HG02840 (cell line): Measurements from ENCODE around the gene MAVS.
A peak's percentile ranks its signal among the peaks of the same experiment; 100 is the strongest.
"Not testable (repeated sequence)": the region's sequence is repeated elsewhere in the genome, so short reads cannot be mapped to it uniquely, and the experiment has no call there.

Source experiments
- ATAC-seq: cut with Tn5 transposase; IDR thresholded peaks from one replicate; pipeline ENCODE4 v1.9.1; 2021; ENCODE audit warnings: mild to moderate bottlenecking, moderate library complexity, moderate number of reproducible peaks; ENCODE audit not compliant: unreplicated experiment, low FRiP score

MAVS gene

DNA sequence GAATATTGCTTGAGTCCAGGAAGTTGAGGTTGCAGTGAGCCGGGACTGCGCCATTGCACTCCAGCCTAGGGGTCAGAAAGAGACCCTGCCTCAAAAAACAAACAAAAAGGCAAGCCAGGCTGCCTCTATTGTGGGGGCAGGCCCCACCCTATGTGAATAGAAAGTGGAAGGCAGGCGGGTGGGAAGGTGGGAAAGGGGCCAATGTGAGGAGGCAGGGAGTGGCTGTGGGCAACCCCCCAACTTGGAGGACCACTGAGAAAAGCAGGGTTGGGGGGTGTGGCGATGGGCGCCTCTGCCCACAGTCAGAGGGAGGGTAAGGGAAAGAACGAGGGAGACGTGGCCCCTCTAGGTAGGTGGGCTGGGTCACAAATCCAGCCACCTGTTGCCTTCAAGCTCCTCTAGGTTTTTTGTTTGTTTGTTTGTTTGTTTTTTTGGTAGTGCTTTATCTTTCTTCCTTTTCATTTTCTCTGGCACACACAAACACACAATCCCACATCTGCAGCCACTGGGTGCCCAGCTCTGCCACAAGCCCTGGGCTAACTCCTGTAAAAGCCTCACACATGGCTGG, 31.6 kb upstream of the MAVS start:
- ATAC-seq: no peak

DNA sequence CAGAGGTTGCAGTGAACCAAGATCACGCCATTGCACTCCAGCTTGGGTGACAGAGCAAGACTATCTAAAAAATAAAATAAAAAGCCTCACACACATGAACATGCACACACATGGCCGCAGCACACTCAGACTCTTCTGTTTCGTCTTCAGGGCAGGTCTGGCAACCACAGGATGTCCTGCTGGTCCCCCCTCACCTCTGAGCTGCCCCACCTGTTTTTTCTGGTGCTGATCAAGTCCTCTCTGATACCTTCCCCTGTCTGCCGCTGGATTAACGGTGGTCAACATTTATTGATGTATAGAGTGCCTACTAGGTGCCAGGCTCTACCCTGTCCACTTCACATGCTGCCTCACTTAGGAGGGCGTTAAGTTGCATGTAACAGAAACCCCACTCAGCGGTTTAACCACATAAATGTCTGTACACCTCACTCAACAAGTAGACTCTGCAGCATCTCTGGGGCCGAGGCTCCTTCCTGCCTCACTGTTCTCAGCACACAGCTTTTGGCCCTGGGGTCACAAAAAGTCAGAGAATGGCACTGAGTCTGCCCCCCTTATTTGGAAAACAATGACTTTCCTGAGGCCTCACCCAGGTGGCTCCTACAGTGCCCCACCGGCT, 30.8 kb upstream of the MAVS start:
- no peak for ATAC-seq

DNA sequence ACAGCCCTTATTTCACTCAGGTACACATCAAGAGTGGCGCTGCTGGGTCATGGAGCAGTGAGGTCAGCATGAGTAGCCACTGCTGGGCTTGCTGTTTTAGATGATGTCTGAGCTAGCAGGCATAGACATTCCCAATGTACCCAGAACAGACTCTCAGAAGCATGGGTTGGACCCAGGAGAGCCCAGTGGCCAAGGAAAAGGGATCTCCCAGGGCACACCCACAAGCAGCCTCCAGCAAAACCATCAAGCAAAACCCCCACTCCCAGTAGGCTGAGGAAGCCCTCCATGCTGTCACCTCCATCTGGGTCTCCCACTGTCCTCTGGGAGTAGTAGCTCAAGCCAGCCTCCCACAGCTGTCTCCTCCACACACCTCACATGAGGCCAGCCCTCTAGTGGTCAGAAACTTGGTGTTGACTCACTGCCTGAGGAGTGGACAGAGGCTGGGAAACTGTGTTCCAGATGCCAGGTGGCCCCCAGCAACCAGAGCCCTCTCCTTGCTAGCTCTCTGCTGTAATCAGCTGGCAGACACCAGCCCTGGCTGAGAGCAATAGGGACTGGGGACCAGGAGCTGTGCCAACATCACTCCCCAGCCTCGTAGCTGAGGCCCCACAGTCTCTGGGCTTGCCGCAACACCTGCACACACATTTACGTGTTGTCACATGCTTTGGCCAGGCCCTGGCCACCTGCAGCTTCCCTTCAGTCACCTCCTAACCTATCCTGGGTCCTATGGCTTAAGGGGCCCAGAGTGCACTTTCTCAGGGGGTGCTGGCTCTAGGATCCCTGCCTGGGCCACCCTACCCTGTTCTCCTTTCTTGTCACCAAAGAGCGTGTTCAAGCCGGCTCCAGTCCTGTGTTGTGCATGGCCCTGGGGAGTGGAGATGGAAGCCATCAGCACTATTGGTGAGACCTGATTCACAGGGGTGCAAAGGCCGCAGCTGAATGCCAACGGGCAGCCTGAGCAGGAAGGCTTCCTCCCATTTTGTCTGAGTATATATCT, 28.2 kb upstream of the MAVS start:
- ATAC-seq: no peak

DNA sequence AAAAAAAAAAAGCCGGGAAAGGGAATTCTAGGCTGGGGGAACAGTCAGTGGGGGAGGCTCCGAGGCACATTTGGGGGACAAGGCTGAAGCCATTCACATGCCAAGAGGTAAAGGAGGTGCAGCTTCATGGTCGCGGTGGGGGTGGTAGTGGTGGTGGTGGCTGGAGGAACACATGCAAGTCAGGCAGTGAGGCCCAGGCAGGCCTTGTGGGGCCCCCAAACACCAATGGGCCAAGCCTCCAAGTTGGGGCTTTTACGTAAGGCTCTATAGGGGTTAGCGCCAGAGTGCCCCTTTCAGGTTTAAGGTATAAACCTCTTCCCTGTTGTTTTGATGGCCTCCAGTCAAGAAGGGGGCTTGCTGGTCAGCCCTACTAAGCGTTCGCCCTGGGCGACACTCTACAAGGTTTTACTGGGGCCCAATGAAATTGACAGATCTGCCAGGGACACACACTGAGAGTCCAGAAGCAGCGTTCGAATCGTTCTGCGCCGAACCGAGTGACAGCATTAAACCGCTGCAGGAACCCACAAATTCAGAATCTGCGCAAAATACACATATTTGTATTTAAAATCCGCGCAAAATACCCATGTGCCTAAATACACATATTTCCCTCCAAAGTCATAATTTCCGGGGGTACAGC, 27.1 kb upstream of the MAVS start:
- no peak for ATAC-seq

DNA sequence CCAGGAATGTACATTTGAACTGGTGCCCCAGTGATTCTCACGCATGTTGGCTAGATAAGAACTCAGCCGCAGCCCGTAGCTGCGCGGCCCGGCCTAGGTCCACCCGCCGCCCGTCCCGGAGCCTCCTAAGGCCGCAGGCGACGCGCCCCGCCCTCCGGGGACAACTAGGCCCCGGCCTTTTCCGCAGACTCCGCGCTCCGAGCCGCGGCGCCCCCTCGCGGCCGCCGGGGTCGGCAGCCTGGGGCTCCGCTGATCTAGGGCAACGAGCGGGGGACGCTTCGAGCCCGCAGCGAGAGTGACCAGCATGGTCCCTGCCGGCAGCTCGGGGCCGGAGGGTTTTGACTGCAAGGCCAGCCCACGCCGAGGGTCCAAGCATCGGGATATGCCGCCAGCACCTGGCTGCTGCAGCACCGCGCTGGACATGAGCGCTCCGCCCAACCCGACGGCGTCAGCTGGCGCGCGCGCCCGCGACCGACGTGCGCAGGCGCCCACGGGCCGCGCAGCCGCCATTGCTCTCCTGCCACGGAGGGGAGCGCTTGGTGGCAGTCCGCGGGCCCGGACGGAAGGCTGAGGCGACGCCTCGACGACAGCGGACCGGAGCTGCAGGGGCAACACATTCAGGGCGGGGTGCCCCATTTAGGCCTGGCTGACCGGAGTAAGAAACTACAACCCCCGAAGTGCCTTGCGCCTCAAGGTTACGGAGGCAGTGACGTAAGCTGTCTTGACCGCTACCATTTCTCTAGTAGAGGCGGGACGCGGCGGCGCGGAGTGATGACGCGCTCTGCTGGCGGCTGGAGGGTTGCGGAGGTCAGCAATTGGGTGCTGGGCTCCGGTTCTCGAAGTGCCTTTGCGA, 26.4 kb upstream of the MAVS start, which contains the start of gene AP5S1:
AP5S1 (plus strand) TSS at position 500 of the 853 bp plus-strand sequence. CDS start 1,571 bp downstream, outside the sequence.
- ATAC-seq: peak; percentile 81

DNA sequence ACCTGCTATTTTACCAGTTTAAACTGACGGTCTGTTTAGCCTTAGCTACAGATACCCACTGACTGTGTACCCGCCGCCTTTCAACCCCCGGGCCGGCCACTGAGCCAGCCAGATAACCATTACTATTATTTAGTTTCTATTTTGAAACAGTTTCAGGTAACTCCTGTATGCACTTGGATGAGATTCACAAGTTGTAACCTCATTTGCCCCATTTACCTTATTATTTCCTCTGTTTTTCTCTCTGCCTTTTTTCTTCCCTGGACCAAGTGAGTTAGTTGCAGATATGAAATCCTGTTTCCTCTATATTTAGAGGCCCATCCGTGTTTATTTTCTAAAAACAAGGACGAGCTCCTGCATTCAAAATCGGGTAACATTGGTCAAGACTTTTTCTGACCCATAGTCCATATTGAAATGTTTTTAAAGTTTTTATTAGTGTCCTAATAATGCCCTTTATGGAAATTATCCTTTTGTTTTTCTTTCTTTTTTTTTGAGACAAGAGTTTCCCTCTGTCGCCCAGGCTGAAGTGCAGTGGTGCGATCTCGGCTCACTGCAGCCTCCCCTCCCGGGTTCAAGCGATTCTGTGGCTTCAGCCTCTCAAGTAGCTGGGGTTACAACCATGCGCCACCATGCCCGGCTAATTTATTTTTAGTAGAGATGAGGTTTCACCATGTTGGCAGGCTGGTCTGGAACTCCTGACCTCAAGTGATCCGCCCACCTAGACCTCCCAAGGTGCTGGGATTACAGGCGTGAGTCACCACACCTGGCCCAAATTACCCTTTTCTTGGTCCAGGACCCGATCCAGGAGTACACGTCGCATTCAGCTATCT, 25.5 kb upstream of the MAVS start:
- no peak for ATAC-seq

DNA sequence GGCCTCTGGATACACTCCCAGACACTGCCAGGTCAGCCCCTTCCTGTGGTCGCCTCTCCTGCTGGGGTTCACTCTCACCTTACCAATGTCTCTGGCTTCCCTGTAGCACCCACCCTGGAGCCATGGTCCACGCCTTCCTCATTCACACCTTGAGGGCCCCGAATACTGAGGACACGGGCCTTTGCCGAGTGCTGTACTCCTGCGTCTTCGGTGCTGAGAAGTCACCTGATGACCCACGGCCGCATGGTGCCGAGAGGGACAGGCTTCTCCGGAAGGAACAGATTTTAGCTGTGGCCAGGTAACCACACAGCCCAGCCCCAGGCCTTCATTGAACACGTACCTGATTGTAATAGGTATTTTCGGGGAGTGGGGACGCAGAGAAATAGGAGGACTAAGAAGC, 24.6 kb upstream of the MAVS start:
- no peak for ATAC-seq

DNA sequence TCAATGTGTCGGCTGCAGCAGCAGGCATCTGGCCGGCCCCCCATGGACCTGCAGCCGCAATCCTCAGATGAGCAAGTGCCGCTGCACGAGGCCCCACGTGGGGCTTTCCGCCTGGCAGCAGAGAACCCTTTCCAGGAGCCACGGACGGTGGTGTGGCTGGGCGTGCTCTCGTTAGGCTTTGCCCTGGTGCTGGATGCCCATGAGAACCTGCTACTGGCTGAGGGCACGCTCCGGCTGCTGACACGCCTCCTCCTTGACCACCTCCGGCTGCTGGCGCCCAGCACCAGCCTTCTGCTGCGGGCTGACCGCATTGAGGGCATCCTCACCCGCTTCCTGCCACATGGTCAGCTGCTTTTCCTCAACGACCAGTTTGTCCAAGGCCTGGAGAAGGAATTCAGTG, 22.8 kb upstream of the MAVS start:
- ATAC-seq: no peak

DNA sequence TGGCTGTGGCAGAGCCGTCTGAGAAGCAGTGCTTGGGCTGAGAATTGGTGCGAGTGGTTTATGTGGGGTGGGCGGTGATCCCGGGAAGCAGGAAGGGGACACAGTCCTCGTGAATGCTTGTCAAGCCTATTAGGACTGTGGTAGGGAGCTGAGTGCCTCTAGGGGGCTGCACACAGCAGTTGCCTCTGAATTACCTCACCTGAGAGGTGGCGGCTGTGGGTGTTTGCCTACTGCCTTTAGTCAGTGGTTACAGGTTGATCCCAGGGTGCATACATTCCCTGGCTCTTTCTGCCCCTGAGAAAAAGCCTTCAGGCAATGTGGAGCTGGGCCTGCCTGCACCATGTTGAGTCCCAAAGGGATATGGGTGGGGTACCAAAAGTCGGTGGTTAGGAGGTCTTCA, 21.1 kb upstream of the MAVS start:
- ATAC-seq: no peak

DNA sequence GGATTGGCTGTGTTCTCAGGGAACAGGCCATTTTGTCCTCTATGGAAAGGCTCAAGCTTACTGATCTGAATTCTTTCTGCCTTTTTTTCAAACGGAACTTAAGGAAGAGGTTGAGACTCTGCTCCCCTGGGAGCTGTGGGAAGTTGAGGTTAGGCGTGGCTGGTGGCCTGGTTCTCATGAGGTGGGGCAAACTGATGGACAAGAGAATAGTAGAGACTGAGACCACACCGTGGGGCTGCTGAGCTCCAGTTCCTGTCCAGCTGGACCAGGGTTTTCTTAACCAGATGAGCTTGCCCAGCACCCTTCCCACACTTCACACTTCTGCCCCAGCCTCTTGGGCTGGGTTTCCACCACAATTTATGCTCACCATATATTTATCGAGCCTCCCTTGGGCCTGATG, 20.2 kb upstream of the MAVS start:
- ATAC-seq: no peak

DNA sequence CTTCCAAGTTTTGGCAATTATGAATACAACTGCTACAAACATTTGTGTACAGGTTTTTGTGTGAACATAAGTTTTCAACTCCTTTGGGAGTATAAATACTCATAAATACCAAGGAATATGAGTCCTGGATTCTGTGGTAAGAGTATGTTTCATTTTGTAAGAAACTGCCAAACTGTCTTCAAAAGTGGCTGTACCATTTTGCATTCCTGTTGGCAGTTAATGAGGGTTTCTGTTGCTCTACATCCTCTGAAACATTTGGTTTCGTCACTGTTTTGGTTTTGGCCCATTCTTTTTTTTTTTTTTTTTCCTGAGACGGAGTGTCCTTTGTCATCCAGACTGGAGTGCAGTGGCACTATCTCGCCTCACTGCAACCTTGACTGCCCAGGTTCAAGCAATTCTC, 17.8 kb upstream of the MAVS start:
- ATAC-seq: no peak

DNA sequence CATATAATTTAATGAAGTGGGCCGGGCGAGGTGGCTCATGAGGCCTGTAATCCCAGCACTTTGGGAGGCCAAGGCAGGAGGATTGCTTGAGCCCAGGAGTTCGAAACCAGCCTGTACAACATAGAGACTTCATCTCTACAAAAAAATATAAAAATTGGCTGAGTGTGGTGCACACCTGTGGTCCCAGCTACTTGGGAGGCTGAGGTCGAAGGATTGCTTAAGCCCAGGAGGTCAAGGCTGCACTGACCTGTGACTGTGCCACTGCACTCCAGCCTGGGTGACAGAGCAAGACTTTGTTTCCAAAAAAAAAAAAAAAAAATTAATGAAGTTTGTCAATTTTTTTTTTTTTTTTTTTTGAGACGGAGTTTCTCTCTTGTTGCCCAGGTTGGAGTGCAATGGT, 16.7 kb upstream of the MAVS start:
- ATAC-seq: not testable (repeated sequence)

DNA sequence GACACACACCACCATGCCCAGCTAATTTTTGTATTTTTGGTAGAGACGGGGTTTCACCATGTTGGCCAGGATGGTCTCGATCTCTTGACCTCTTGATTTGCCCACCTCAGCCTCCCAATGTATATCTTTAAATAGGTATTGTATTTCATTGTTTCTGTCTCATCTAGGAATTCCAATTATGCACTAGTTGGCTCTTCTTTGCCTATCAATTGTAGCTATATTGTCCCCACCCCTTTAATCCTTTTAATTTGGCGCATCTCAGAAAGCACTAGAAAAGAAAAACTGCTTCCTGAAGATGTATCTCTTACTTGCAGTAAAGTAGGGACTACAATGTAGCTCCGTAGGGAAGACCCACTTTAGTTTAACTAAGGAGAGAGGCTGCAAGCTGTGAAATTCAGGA, 10.5 kb upstream of the MAVS start:
- no peak for ATAC-seq

DNA sequence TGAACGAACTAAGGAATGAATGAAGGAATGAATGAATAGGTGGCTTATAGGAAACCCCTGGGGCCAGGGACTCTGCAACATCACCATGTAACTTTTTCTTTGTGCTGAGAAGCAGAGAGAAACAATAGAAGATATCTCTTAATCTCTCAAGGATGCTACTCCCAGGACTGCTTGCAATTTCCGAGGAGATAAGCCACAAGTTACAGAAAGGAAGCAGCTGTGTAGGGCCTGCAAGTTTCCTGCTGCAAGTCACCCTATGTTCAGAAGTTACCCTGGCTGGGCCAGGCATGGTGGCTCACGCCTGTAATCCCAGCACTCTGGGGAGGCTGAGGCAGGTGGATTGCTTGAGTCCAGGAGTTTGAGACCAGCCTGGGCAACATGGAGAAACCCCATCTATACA, 7.3 kb upstream of the MAVS start:
- ATAC-seq: no peak

DNA sequence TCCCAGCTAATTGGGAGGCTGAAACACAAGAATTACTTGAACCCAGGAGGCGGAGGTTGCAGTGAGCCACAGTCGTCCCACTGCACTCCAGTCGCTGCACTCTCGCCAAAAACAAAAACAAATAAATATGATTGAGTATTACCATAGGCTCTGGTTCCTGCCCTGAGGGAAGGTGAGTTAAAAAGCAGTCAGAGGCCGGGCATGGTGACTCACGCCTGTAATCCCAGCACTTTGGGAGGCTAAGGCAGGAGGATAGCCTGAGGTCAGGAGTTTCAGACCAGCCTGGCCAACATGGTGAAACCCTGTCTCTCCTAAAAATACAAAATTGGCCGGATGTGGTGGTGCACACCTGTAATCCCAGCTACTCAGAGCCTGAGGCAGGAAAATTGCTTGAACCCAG, 6.4 kb upstream of the MAVS start:
- ATAC-seq: not testable (repeated sequence)

DNA sequence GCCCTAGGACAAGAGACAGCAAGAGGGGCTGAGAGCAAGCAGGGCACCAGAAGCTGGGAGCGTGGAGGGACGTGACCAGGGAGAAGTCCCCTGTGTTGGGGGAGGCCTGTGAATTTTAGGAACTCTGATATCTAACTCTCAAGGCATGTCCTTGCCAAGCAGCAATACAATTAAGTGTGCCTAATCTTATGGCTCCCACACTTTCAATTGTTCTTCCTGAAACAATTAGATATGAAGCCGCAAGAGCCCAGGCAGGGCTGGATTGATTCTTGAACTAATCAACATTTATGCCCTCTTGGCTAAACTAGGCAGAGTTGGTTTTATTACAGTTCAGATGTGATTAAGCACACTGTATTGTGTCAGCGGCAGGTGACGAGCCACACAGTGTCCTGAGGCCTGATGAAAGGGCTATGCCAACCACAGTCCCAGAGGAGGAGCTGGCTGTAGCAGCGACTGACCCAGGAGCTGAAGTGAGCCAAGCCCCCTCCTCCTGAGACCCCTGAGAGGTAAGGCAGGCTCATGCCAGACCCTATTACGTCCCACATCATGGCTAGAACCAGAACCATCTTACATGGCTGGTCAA, 4.2 kb upstream of the MAVS start:
- no peak for ATAC-seq

DNA sequence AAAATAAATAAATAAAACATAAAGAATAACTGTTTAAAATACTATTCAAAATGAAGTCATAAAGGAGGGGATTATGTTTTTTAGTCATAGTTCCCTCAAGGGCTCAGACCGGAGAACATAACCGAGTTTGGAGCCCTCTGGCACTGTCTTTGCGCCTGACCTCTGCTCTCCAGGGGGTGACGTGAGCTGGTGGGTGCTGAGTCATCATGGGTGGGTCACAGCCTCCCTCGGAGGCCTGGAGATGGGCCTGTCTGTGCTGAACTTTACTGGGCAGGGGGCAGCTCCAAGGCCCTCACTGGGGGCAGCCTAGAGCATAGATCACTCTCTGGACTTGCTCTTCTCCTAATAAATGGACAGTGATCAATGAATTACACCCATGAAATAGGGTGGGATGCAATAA, 3.1 kb upstream of the MAVS start:
- ATAC-seq: no peak

DNA sequence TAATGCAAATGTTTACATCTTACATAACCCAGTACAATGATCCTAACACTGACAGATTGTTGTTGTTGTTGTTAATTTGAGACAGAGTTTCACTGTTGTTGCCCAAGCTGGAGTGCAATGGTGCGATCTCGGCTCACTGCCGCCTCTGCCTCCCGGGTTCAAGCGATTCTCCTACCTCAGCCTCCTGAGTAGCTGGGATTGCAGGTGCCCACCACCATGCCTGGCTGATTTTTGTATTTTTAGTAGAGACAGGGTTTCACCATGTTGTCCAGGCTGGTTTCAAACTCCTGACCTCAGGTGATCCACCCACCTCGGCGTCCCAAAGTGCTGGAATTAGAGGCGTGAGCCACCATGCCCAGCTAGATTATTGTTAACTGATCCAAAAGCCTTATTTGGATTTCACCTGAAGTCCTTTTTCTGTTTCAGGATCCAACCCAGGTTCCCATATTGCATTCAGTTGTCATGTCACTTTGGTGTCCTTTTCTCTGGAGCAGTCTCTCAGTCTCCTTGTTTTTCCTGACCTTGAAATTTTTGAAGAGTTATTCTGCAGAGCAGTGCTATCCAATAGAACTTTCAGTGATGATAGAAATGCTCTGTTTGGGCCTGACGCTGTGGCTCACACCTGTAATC, 2.5 kb upstream of the MAVS start:
- ATAC-seq: not testable (repeated sequence)
